Ishikawa (cell line): Measurements from ENCODE around the gene GNB1L.

Experiments used
- CEBPB ChIP-seq: IDR thresholded peaks from 2 replicates; pipeline ENCODE4 v1.6.1; 2012
- CREB1 ChIP-seq: IDR thresholded peaks from 2 replicates; pipeline ENCODE4 v1.6.1; 2012; ENCODE audit warnings: low read depth
- EP300 ChIP-seq: IDR thresholded peaks from 2 replicates; pipeline ENCODE4 v1.6.1; 2012; ENCODE audit warnings: borderline replicate concordance
- FOXM1 ChIP-seq: IDR thresholded peaks from 2 replicates; pipeline ENCODE4 v1.6.1; 2012; ENCODE audit warnings: low read depth, borderline replicate concordance
- RAD21 ChIP-seq: IDR thresholded peaks from 2 replicates; pipeline ENCODE4 v1.6.1; 2012; ENCODE audit warnings: low read depth
- TAF1 ChIP-seq: IDR thresholded peaks from 2 replicates; pipeline ENCODE4 v1.6.1; 2012; ENCODE audit warnings: low read depth, mild to moderate bottlenecking
- TCF12 ChIP-seq: IDR thresholded peaks from 2 replicates; pipeline ENCODE4 v1.6.1; 2012; ENCODE audit warnings: low read depth
- ZBTB7A ChIP-seq: IDR thresholded peaks from 2 replicates; pipeline ENCODE4 v1.6.1; 2012; ENCODE audit warnings: low read depth
- TF ChIP-seq, protein P1 (sequence below): IDR thresholded peaks from 2 replicates; pipeline ENCODE4 v1.6.1; 2012
- TF ChIP-seq, protein P2 (sequence below): IDR thresholded peaks from 2 replicates; pipeline ENCODE4 v1.6.1; 2012; ENCODE audit warnings: low read depth, mild to moderate bottlenecking
- TF ChIP-seq, protein P3 (sequence below): IDR thresholded peaks from 2 replicates; pipeline ENCODE4 v1.6.1; 2012

DNA sequence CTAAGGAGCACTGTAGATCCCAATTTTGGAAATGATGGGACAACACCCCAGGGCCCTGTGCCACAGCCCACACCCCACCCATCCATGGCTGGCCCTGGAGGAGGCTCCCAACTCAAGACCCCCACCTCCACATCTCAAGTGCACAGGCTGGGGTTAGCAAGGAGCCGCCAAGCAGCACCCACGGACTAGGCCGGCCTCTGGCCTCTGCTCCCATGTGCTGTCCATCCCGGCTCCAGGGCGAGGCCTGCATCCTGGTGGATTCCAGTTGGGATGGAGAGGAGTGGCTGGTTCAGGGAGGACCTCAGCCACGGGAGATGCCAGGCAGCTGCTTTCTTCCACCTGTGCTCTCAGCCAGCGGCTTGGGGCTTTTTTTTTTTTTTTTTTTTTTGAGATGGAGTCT is 43.5 kb upstream of the GNB1L start:
- TF ChIP-seq TAF1 (no peak), EP300 (no peak), RAD21 (no peak), FOXM1 (no peak), CEBPB (no peak), TCF12 (no peak), CREB1 (no peak), ZBTB7A (no peak)
- TF ChIP-seq, protein P1, sequence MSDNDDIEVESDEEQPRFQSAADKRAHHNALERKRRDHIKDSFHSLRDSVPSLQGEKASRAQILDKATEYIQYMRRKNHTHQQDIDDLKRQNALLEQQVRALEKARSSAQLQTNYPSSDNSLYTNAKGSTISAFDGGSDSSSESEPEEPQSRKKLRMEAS, result no peak
- TF ChIP-seq, protein P2, sequence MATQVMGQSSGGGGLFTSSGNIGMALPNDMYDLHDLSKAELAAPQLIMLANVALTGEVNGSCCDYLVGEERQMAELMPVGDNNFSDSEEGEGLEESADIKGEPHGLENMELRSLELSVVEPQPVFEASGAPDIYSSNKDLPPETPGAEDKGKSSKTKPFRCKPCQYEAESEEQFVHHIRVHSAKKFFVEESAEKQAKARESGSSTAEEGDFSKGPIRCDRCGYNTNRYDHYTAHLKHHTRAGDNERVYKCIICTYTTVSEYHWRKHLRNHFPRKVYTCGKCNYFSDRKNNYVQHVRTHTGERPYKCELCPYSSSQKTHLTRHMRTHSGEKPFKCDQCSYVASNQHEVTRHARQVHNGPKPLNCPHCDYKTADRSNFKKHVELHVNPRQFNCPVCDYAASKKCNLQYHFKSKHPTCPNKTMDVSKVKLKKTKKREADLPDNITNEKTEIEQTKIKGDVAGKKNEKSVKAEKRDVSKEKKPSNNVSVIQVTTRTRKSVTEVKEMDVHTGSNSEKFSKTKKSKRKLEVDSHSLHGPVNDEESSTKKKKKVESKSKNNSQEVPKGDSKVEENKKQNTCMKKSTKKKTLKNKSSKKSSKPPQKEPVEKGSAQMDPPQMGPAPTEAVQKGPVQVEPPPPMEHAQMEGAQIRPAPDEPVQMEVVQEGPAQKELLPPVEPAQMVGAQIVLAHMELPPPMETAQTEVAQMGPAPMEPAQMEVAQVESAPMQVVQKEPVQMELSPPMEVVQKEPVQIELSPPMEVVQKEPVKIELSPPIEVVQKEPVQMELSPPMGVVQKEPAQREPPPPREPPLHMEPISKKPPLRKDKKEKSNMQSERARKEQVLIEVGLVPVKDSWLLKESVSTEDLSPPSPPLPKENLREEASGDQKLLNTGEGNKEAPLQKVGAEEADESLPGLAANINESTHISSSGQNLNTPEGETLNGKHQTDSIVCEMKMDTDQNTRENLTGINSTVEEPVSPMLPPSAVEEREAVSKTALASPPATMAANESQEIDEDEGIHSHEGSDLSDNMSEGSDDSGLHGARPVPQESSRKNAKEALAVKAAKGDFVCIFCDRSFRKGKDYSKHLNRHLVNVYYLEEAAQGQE, result no peak
- TF ChIP-seq, protein P3, sequence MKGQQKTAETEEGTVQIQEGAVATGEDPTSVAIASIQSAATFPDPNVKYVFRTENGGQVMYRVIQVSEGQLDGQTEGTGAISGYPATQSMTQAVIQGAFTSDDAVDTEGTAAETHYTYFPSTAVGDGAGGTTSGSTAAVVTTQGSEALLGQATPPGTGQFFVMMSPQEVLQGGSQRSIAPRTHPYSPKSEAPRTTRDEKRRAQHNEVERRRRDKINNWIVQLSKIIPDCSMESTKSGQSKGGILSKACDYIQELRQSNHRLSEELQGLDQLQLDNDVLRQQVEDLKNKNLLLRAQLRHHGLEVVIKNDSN, result no peak
